A673 (cell line): ENCODE measurements around the gene SCARB1.

Experiments
- CTCF ChIP-seq: fragments of 300-800, 200-600 bp; sonication (generic); conservative IDR thresholded peaks from 2 replicates; pipeline ENCODE4 v1.5.1; 2017; ENCODE audit warnings: low read depth, mild to moderate bottlenecking, antibody characterized with exemption, low read length, moderate library complexity, mixed read lengths
- EZH2 ChIP-seq: fragments of 200-600 bp; sonication (generic); IDR thresholded peaks from 2 replicates; pipeline ENCODE4 v1.6.1; 2017; ENCODE audit warnings: borderline replicate concordance, low read depth, mild to moderate bottlenecking, mixed read lengths, antibody characterized with exemption, low read length; ENCODE audit not compliant: poor library complexity, severe bottlenecking

GRCh38 chr12:124750787-124751471 lies 112.7 kb downstream of the SCARB1 start:
- TF ChIP-seq CTCF, result peak; percentile 48
- no peak for TF ChIP-seq EZH2
